ENCODE measurements around the gene ANKRD27. TPM values are rescaled to one million over a fixed set of nuclear protein-coding genes. Genes with fewer than 3 reads are reported as not detected.
A peak's percentile ranks its signal among the peaks of the same experiment; 100 is the strongest.

The ANKRD27 gene
- total RNA-seq, 1 experiment from 2014 or later, result 64.2 TPM

DNA sequence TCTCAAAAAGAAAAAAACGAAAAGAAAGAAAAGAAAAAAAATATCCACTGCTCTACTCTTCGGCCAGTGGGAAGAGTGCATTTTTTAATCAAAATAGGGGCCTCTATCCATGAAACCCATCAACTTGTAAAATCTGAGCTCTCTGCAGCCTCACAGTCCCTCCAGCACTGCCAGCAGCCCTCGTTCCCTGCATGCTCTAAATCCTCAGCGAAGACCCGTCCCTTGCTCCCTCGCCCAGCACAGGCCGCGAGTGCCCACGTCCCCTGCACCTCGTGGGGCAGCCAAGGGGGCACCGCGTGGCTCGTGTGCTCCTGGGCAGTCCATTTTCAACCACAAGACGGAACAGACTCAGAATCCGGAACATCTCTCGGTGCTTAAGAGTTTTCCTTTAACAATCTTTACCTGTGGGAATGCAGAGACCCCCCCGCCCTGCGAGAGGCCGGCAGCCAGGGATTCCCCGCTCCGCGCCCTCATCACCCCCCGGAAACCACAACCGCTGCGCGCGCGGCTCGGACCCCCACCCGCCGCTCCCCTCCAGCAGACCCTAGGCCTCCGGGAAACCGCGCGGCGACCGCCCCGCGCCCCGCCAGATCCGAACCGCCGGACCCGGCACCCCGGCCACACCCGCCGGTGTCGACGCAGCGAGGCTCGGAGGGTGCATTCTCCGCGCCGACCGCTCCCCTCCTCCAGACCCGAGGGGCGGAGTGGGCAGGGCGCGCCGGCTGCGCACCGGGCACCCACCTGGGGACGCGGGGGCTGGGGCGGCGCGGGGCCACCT lies 638 bp downstream of the ANKRD27 start:
- CTCF ChIA-PET, result no interaction called here
- POLR2A ChIA-PET, result interaction anchor here (0.5 kb wide), 1 partner anchor 207 kb away, joined by 4 read pairs; no protein-coding TSS in a partner anchor
- TSS peak; percentile 76 for BruUV-seq (replicated peaks)
- Histone ChIP-seq H3K36me3 (ENCODE audit: control insufficient read depth, insufficient read depth, low read length) (no peaks in the 10 kb centered on the region), H3K27me3 (ENCODE audit: control insufficient read depth, insufficient read depth, low read length) (no peaks in the 10 kb centered on the region), H3K4me1 (ENCODE audit: control insufficient read depth, insufficient read depth, low read length) (peaks cover 14% of the 10 kb centered on the region; the same call in 1 of the 2 replicates), H3K27ac (ENCODE audit: low read length) (peak overlapping the region; percentile 57; the same call in 1 of the 2 replicates), H3K4me3 (ENCODE audit: low read depth in 2 of 2, low read length in 2 of 2) (peak overlapping the region; percentile 75 to 95), H3K9me3 (ENCODE audit: control insufficient read depth, insufficient read depth, low read depth, low read length) (no peaks in the 10 kb centered on the region)
- ATAC-seq (peak; percentile 3), DNase-seq (ENCODE audit: low read depth, low spot score) (no peak)
- in situ Hi-C loops (cut with HindIII; ENCODE audit: low pct_unique_long_range_greater_than_20kb, low sequenced_read_pairs) (no loop called here), intact Hi-C loops (cut with micrococcal nuclease; ENCODE audit: unreplicated experiment) (no loop called here)
- TF ChIP-seq SIN3A (IDR thresholded peaks at IDR 0.05; ENCODE audit: borderline replicate concordance, insufficient read depth, low read depth, low read length) (no peak), POLR2AphosphoS5 (IDR thresholded peaks at IDR 0.05; ENCODE audit: low read depth, low read length) (no peak), TCF7L2 (IDR thresholded peaks at IDR 0.05; ENCODE audit: low read depth, low read length) (no peak)
- TF ChIP-seq, protein P1, sequence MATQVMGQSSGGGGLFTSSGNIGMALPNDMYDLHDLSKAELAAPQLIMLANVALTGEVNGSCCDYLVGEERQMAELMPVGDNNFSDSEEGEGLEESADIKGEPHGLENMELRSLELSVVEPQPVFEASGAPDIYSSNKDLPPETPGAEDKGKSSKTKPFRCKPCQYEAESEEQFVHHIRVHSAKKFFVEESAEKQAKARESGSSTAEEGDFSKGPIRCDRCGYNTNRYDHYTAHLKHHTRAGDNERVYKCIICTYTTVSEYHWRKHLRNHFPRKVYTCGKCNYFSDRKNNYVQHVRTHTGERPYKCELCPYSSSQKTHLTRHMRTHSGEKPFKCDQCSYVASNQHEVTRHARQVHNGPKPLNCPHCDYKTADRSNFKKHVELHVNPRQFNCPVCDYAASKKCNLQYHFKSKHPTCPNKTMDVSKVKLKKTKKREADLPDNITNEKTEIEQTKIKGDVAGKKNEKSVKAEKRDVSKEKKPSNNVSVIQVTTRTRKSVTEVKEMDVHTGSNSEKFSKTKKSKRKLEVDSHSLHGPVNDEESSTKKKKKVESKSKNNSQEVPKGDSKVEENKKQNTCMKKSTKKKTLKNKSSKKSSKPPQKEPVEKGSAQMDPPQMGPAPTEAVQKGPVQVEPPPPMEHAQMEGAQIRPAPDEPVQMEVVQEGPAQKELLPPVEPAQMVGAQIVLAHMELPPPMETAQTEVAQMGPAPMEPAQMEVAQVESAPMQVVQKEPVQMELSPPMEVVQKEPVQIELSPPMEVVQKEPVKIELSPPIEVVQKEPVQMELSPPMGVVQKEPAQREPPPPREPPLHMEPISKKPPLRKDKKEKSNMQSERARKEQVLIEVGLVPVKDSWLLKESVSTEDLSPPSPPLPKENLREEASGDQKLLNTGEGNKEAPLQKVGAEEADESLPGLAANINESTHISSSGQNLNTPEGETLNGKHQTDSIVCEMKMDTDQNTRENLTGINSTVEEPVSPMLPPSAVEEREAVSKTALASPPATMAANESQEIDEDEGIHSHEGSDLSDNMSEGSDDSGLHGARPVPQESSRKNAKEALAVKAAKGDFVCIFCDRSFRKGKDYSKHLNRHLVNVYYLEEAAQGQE (IDR thresholded peaks at IDR 0.05; ENCODE audit: insufficient read depth in 1 of 2, low read depth in 2 of 2, low read length in 1 of 2), result no peak
- TF ChIP-seq, protein P2, sequence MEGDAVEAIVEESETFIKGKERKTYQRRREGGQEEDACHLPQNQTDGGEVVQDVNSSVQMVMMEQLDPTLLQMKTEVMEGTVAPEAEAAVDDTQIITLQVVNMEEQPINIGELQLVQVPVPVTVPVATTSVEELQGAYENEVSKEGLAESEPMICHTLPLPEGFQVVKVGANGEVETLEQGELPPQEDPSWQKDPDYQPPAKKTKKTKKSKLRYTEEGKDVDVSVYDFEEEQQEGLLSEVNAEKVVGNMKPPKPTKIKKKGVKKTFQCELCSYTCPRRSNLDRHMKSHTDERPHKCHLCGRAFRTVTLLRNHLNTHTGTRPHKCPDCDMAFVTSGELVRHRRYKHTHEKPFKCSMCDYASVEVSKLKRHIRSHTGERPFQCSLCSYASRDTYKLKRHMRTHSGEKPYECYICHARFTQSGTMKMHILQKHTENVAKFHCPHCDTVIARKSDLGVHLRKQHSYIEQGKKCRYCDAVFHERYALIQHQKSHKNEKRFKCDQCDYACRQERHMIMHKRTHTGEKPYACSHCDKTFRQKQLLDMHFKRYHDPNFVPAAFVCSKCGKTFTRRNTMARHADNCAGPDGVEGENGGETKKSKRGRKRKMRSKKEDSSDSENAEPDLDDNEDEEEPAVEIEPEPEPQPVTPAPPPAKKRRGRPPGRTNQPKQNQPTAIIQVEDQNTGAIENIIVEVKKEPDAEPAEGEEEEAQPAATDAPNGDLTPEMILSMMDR (IDR thresholded peaks at IDR 0.05), result no peak

DNA sequence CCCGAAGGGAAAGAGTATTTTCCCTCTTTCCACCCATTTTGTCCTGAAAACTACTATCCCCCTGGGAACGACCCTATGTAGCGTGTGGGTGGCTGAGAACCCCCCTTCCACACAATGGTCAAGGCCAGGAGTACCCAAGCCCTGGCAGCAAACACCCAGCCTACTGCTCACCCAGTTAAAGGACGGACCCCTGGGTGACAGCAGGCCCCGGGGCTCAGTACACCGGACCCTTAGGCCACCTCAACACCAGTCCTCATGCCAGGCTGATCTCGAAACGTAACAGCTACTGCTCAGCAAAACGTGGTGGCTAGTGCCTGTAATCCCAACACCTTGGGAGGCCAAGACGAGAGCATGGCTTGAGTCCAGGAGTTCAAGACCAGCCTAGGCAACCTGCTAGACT lies 1.4 kb downstream of the ANKRD27 start:
- no peak for ATAC-seq
- Histone ChIP-seq H3K4me3 (ENCODE audit: low read depth in 2 of 2, low read length in 2 of 2) (peak overlapping the region; percentile 75 to 95), H3K27ac (ENCODE audit: low read length) (no peak overlapping the region), H3K9me3 (ENCODE audit: control insufficient read depth, insufficient read depth, low read depth, low read length) (no peaks in the 10 kb centered on the region), H3K4me1 (ENCODE audit: control insufficient read depth, insufficient read depth, low read length) (peaks cover 16% of the 10 kb centered on the region; the same call in 1 of the 2 replicates), H3K27me3 (ENCODE audit: control insufficient read depth, insufficient read depth, low read length) (no peaks in the 10 kb centered on the region), H3K36me3 (ENCODE audit: control insufficient read depth, insufficient read depth, low read length) (no peaks in the 10 kb centered on the region)
- CTCF ChIA-PET, result no interaction called here
- DNase-seq (ENCODE audit: low read depth, low spot score), result no peak
- BruUV-seq (replicated peaks), result no TSS peak
- POLR2A ChIA-PET, result interaction anchor here (0.5 kb wide), 1 partner anchor 207 kb away, joined by 4 read pairs; no protein-coding TSS in a partner anchor
- in situ Hi-C loops (cut with HindIII; ENCODE audit: low pct_unique_long_range_greater_than_20kb, low sequenced_read_pairs), result no loop called here
- intact Hi-C loops (cut with micrococcal nuclease; ENCODE audit: unreplicated experiment), result no loop called here
- no peak for TF ChIP-seq SIN3A (IDR thresholded peaks at IDR 0.05; ENCODE audit: borderline replicate concordance, insufficient read depth, low read depth, low read length)
- TF ChIP-seq POLR2AphosphoS5 (IDR thresholded peaks at IDR 0.05; ENCODE audit: low read depth, low read length), result no peak
- TF ChIP-seq, protein P1 (IDR thresholded peaks at IDR 0.05; ENCODE audit: insufficient read depth in 1 of 2, low read depth in 2 of 2, low read length in 1 of 2), result no peak

Data from Panc1 (cell line).